Measurements from ENCODE around the gene NRL. TPM values are rescaled to one million over a fixed set of nuclear protein-coding genes. Genes with fewer than 3 reads are reported as not detected.

Gene NRL
- polyA plus RNA-seq, 3 donors: 1.1 to 1.5 (median 1.3) TPM

Small RNAs within 50 kb of the gene (small RNA-seq; reads per million reads assigned to genes)
- gene RNA5SP383 (ENCODE audit: insufficient read length, low read depth): not detected

Other genes starting within 250 kb of the NRL start
- gene DHRS4, start 161.2 kb downstream of the NRL start, polyA plus RNA-seq: 10 to 100 TPM; 40.4 to 68.1 (median 63.2) TPM
- 10 to 100 TPM; 22.1 to 46.6 (median 42.6) TPM for gene DHRS4L2, start 126.0 kb downstream of the NRL start, polyA plus RNA-seq
- 1 to 10 TPM in 1 of 3 donors, not detected in 2; 1.0 TPM for gene CARMIL3, start 62.9 kb downstream of the NRL start, polyA plus RNA-seq
- gene CPNE6, start 43.4 kb downstream of the NRL start, polyA plus RNA-seq: not detected
- 10 to 100 TPM; 29.9 to 34.2 (median 31.3) TPM for gene PCK2, start 20.6 kb downstream of the NRL start, polyA plus RNA-seq
- gene DCAF11, start 172 bp downstream of the NRL start, polyA plus RNA-seq: 10 to 100 TPM; 45.6 to 56.6 (median 48.8) TPM
- gene FITM1, start 15.7 kb upstream of the NRL start, polyA plus RNA-seq: 1 to 10 TPM in 1 of 3 donors, not detected in 2; 2.1 TPM
- 100 to 1,000 TPM; 435 to 759 (median 729) TPM for gene PSME1, start 21.2 kb upstream of the NRL start, polyA plus RNA-seq
- 1 to 10 TPM; 6.4 to 9.4 (median 8.5) TPM for gene EMC9, start 26.6 kb upstream of the NRL start, polyA plus RNA-seq
- 100 to 1,000 TPM; 237 to 593 (median 579) TPM for gene PSME2, start 31.7 kb upstream of the NRL start, polyA plus RNA-seq
- 10 to 100 TPM; 30.7 to 63.2 (median 36.8) TPM for gene RNF31, start 32.5 kb upstream of the NRL start, polyA plus RNA-seq
- 100 to 1,000 TPM in 1 of 3 donors, 10 to 100 TPM in 2; 44.7 to 208 (median 56.0) TPM for gene IRF9, start 46.3 kb upstream of the NRL start, polyA plus RNA-seq
- 10 to 100 TPM in 1 of 3 donors, 1 to 10 TPM in 2; 1.4 to 46.4 (median 2.3) TPM for gene REC8, start 57.1 kb upstream of the NRL start, polyA plus RNA-seq
- 10 to 100 TPM in 1 of 3 donors, 1 to 10 TPM in 2; 4.1 to 14.2 (median 4.3) TPM for gene IPO4, start 73.9 kb upstream of the NRL start, polyA plus RNA-seq
- 10 to 100 TPM; 14.6 to 56.0 (median 51.1) TPM for gene TM9SF1, start 80.5 kb upstream of the NRL start, polyA plus RNA-seq
- gene TSSK4, start 90.7 kb upstream of the NRL start, polyA plus RNA-seq: under 1 TPM in 2 of 3 donors, not detected in 1; 0.07 to 0.13 TPM
- gene CHMP4A, start 98.5 kb upstream of the NRL start, polyA plus RNA-seq: 100 to 1,000 TPM in 2 of 3 donors, 10 to 100 TPM in 1; 99.0 to 128 (median 102) TPM
- gene MDP1, start 101.1 kb upstream of the NRL start, polyA plus RNA-seq: 10 to 100 TPM; 17.5 to 49.6 (median 37.5) TPM
- 100 to 1,000 TPM; 164 to 335 (median 306) TPM for gene NEDD8, start 117.4 kb upstream of the NRL start, polyA plus RNA-seq
- gene GMPR2, start 118.0 kb upstream of the NRL start, polyA plus RNA-seq: 10 to 100 TPM; 84.4 to 84.7 (median 84.5) TPM
- 100 to 1,000 TPM in 2 of 3 donors, 10 to 100 TPM in 1; 63.6 to 151 (median 137) TPM for gene TINF2, start 127.7 kb upstream of the NRL start, polyA plus RNA-seq
- gene TGM1, start 148.2 kb upstream of the NRL start, polyA plus RNA-seq: 1 to 10 TPM in 1 of 3 donors, not detected in 2; 7.8 TPM
- 100 to 1,000 TPM in 1 of 3 donors, 10 to 100 TPM in 2; 34.5 to 125 (median 35.4) TPM for gene RABGGTA, start 156.6 kb upstream of the NRL start, polyA plus RNA-seq
- 10 to 100 TPM; 31.6 to 49.4 (median 48.8) TPM for gene DHRS1, start 184.8 kb upstream of the NRL start, polyA plus RNA-seq
- gene NOP9, start 184.9 kb upstream of the NRL start, polyA plus RNA-seq: 10 to 100 TPM in 1 of 3 donors, 1 to 10 TPM in 2; 1.2 to 16.6 (median 1.3) TPM
- gene CIDEB, start 193.0 kb upstream of the NRL start, polyA plus RNA-seq: 100 to 1,000 TPM in 1 of 3 donors, 10 to 100 TPM in 2; 36.4 to 126 (median 63.8) TPM
- gene LTB4R2, start 195.2 kb upstream of the NRL start, polyA plus RNA-seq: 10 to 100 TPM in 1 of 3 donors, 1 to 10 TPM in 2; 2.7 to 25.1 (median 2.9) TPM
- 10 to 100 TPM; 51.5 to 98.5 (median 87.3) TPM for gene LTB4R, start 196.6 kb upstream of the NRL start, polyA plus RNA-seq
- gene ADCY4, start 220.1 kb upstream of the NRL start, polyA plus RNA-seq: 10 to 100 TPM in 1 of 3 donors, under 1 TPM in 2; 0.69 to 11.9 (median 0.70) TPM
- 10 to 100 TPM; 11.7 to 69.6 (median 11.8) TPM for gene RIPK3, start 225.0 kb upstream of the NRL start, polyA plus RNA-seq

Measured in CD14-positive monocyte (primary cell).